NCI-H2171 (cell line): Measurements from ENCODE around the gene PSTK.

ENCODE experiments used
- DNase-seq: peaks from one replicate; lab custom pipeline; 2025; lab: John Stamatoyannopoulos, UW

Gene PSTK

DNA sequence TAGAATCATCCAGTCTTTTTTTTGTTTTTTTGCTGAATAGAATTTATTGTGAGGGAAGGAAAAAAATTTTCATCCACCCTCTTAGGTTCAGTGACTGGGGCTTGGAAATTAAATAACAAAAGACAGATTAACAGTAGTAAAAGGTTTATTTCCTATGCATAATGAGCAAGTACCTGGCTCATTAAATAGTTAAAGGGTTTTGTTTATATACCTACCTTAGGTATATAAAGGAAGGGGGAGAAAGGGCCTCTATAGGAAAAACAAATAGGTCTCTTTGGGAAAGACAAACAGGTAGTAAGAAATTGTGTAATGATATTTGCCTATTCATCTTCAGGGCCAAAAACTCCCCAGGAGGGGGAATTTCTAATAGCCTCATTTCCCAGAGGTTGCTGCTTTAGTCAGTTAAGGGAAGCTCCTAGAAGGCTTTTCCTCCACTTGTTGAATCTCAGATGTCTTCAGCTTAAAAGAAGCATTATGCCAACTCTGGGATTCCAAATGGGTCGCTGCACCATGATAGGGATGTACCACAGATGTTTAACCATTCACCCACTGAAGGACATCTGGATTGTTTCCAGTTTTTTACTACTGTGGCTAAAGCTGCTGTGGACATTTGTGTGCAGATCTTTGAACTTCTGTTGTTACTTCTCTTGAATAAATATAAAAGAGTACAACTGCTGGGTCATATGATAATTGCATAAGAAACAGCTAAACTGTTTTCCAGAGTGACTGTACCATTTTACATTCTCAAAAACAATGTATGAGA, 39.9 kb downstream of the PSTK start:
- no peak for DNase-seq

- DNase-seq: no peak
Measured at GRCh38 chr10:123021517-123021916, 41.3 kb downstream of the PSTK start.

DNA sequence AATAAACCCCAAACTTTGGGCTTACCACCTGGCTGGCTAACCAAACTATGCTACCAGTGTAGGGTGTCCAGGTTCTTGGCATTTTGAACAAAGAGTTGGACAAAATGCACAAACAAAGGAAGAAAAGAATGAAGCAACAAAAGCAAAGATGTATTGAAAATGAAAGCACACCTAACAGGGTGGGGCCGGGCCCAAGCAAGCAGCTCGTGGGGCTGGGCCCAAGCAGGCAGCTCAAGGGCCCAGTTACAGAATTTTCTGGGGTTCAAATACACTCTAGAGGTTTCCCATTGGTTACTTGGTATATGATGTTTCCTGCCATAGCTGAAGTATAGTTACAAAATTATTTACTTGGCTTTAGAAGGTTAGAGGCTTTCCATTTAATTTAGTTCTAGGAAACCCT, 44.3 kb downstream of the PSTK start:
- no peak for DNase-seq

GRCh38 chr10:123026302-123026701, 46.1 kb downstream of the PSTK start:
- DNase-seq: no peak

DNA sequence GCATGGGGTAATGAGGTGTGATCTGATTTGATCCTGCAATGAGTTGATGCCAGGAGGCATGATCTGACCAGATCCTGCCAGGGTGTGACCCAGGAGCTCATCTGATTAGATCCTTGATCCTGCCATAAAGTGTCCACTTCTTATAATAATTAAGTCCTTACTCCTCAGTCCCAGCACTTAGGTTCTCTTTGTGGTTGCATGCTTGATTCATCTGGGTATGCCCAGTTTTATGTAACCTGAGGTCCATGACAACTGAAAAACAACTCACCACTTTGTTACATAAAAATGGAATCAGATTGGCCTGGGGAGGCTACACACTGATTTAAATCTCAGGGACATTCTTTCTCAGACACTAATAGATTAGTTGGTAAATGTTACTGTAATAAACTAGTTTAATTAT, 47.7 kb downstream of the PSTK start:
- DNase-seq: no peak

GRCh38 chr10:123031124-123031523, 50.9 kb downstream of the PSTK start:
- no peak for DNase-seq

DNA sequence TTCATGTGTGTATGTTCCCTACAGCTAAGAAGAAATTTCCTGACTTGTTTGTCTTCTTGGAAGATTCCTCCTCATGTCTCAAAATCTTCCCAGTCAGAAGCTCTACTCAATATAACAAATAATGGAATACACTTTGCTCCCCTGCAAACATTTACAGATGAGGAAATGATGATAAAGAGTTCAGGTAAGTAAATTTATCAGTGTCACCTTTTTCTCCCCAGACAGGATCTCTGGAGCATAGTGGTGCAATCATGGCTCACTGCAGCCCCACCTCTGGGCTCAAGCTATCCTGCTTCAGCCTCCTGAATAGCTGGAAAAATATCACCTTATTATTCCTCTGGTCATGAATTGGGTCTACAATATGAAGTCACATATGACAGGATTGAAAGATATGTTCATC, 54.1 kb downstream of the PSTK start:
- DNase-seq: no peak

DNA sequence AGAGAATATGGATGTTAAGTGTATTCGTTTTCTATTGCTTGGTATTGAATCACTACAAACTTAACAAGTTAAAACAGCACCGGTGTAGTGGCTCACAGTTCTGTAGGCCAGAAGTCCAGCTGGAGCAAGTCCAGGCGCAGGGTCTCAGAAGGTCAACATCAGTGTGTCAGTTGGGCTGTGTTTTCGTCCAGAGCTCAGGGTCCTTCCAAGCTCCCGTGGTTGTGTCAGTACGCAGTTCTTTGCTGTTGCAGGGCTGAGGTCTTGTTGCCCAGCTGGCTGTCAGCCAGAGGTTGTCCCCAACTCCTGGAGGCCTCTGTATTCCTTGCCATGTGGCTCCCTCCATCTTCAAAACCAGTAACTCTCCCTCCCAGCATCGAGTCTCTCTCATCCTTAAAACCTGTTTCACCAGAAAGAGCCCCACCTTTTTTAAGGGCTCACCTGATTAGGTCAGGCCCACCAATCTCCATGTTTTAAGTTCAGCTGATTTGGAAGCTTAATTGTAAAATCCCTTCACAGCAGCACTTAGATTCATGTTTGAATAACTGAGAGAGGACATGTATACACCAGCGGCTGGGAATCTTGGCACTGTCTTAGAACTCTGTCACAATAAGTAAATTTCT, 55.4 kb downstream of the PSTK start:
- DNase-seq: no peak

DNA sequence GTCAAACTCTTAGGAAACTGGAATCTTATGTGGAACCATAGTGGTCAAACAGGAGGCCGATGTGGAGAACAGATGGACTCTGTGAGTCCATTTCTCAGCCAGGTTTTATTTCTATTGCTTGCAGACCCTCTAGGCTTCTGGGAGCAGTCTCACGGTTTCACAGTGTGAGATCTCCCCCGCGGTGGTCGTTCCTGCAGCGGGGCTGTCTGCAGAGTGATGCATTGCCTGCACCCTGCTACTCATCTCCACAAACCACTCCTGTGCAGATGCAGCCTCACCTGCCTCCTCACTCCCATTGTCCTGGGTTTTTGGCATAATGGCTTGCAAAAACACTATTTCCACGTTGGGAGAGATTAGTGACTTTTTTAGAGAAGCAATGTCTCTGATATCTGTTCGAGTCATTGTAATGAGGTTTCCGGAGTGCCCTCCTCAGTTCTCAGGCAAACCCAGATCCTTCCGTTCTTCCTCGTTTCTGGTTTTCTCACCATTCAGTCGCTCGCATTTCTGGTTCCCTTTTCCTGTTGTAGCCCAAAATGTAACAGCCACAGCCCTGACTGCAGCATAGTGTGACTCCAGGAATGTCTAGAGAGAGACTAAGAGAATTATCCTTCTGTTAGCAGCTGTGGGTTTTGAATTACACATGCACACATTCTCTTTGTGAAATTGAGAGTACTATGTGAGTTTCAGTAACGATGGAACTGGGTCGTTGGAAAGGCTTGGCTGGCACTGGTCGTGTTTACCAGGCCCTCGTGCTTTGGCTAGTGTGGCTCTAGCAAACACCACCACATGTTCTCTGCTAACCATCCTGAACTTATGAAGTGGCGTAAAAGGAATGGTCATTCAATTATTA, 58.8 kb downstream of the PSTK start:
- no peak for DNase-seq

DNA sequence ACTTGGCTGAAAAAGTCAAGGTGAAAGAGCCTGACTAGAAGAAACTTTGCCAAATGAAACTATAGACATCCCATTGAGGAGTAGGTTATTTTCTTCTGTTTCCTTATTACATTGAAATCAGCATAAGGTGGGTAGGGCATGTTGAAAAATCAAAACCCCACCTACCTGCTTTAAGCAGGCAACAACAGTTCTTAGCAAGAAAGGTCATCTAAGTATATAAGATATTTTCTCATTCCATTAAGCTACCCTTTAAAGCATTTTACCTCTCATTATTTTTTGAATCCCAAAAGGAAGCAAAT, 59.4 kb downstream of the PSTK start:
- DNase-seq: no peak
